Liver (tissue), 9 donors: ENCODE results near the gene EZR. TPM values are rescaled to one million over a fixed set of nuclear protein-coding genes. Genes with fewer than 3 reads are reported as not detected.

Source experiments
- DNase-seq: peaks from one replicate; pipeline ENCODE4 v3.0.0-alpha.2; 2017; ENCODE audit warnings: low spot score
- H3K27ac ChIP-seq, 2 donors: one replicate each; pipeline ENCODE4 v1.7.0; 2013; ENCODE audit warnings: inconsistent platforms in 2 of 2, low read length in 2 of 2, control low read depth in 1 of 2, low read depth in 1 of 2, mild to moderate bottlenecking in 1 of 2
- H3K27me3 ChIP-seq, 4 donors: one replicate each; pipeline versions ENCODE4 v1.6.1 to v1.7.0; 2013; ENCODE audit warnings: low read length in 3 of 4, inconsistent platforms in 1 of 4, mild to moderate bottlenecking in 1 of 4, moderate library complexity in 1 of 4; ENCODE audit not compliant: control insufficient read depth in 4 of 4, insufficient read depth in 4 of 4
- H3K36me3 ChIP-seq, 4 donors: one replicate each; pipeline versions ENCODE4 v1.6.1 to v1.7.0; 2013; ENCODE audit warnings: low read length in 3 of 4, mild to moderate bottlenecking in 3 of 4, low read depth in 1 of 4, moderate library complexity in 1 of 4; ENCODE audit not compliant: control insufficient read depth in 4 of 4, insufficient read depth in 3 of 4
- H3K4me1 ChIP-seq, 4 donors: one replicate each; pipeline versions ENCODE4 v1.6.1 to v1.7.0; 2013; ENCODE audit warnings: low read length in 3 of 4, mild to moderate bottlenecking in 3 of 4, moderate library complexity in 1 of 4; ENCODE audit not compliant: control insufficient read depth in 4 of 4, insufficient read depth in 4 of 4
- H3K4me3 ChIP-seq, 3 donors: one replicate each; pipeline versions ENCODE4 v1.6.1 to v1.7.0; 2013; ENCODE audit warnings: low read length in 3 of 3, control low read depth in 1 of 3, low read depth in 1 of 3, mild to moderate bottlenecking in 1 of 3
- H3K9ac ChIP-seq, 2 donors: one replicate each; pipeline ENCODE4 v1.7.0; 2013; ENCODE audit warnings: low read length in 2 of 2, mild to moderate bottlenecking in 2 of 2, moderate library complexity in 2 of 2, control low read depth in 1 of 2, low read depth in 1 of 2
- H3K9me3 ChIP-seq, 4 donors: one replicate each; pipeline versions ENCODE4 v1.6.1 to v1.7.0; 2013; ENCODE audit warnings: low read length in 3 of 4; ENCODE audit not compliant: control insufficient read depth in 4 of 4
- EGR1 ChIP-seq, 2 donors: IDR thresholded peaks; 2 replicates each; pipeline ENCODE4 v1.6.1; 2016 to 2018; ENCODE audit warnings: antibody characterized with exemption in 2 of 2, low read depth in 2 of 2
- FOXA1 ChIP-seq: IDR thresholded peaks from 2 replicates; pipeline ENCODE4 v1.6.1; 2016; ENCODE audit warnings: antibody characterized with exemption
- FOXA2 ChIP-seq: IDR thresholded peaks from 2 replicates; pipeline ENCODE4 v1.6.1; 2016; ENCODE audit warnings: antibody characterized with exemption
- HNF4A ChIP-seq, 2 donors: conservative IDR thresholded peaks; 2 replicates each; pipeline ENCODE4 v1.6.1; 2016; ENCODE audit warnings: antibody characterized with exemption in 2 of 2, mild to moderate bottlenecking in 2 of 2
- HNF4G ChIP-seq: IDR thresholded peaks from 2 replicates; pipeline ENCODE4 v1.6.1; 2016; ENCODE audit warnings: antibody characterized with exemption
- JUND ChIP-seq, 2 donors: IDR thresholded peaks; 2 replicates each; pipeline ENCODE4 v1.6.1; 2016; ENCODE audit warnings: antibody characterized with exemption in 2 of 2
- NR2F2 ChIP-seq: IDR thresholded peaks from 2 replicates; pipeline ENCODE4 v1.6.1; 2016; ENCODE audit warnings: antibody characterized with exemption
- RAD21 ChIP-seq, 2 donors: IDR thresholded peaks; 2 replicates each; pipeline ENCODE4 v1.6.1; 2016; ENCODE audit warnings: antibody characterized with exemption in 2 of 2, mild to moderate bottlenecking in 2 of 2
- RXRA ChIP-seq, 2 donors: IDR thresholded peaks; 2 replicates each; pipeline ENCODE4 v1.6.1; 2017 to 2018; ENCODE audit warnings: antibody characterized with exemption in 2 of 2, mild to moderate bottlenecking in 1 of 2
- SP1 ChIP-seq: IDR thresholded peaks from 2 replicates; pipeline ENCODE4 v1.6.1; 2018; ENCODE audit warnings: antibody characterized with exemption, mild to moderate bottlenecking
- TAF1 ChIP-seq: conservative IDR thresholded peaks from 2 replicates; pipeline ENCODE4 v1.6.1; 2016; ENCODE audit warnings: antibody characterized with exemption, mild to moderate bottlenecking
- YY1 ChIP-seq: IDR thresholded peaks from 2 replicates; pipeline ENCODE4 v1.6.1; 2016; ENCODE audit warnings: antibody characterized with exemption, mild to moderate bottlenecking
- WGBS: extraction: QIAGEN DNeasy Blood & Tissue Kit; methylation state at CpG from one replicate; pipeline ENCODE4 v1.1.7; 2013; 5-methylcytosine and 5-hydroxymethylcytosine counted together
- polyA plus RNA-seq, 2 donors: library from polyadenylated mRNA; stranded (reverse) in 1 of 2; unstranded in 1 of 2; fragments of 200-250 nt in 1 of 2; fragments of >200 nt in 1 of 2; fragmentation: Nextera tagmentation in 1 of 2; extraction: Ambion mirVana in 1 of 2; gene quantifications; one replicate each; pipeline versions ENCODE4 v1.2.1 to v1.2.3, GENCODE V29; 2013 to 2015
- total RNA-seq, 2 donors: library from RNA; depleted of rRNA; stranded (reverse); fragments of >200 nt; gene quantifications; one replicate each; pipeline ENCODE4 v1.2.3, GENCODE V29; 2014
- TF ChIP-seq, protein P1 (sequence below): IDR thresholded peaks from 2 replicates; pipeline ENCODE4 v1.6.1; 2016; ENCODE audit warnings: antibody characterized with exemption
- TF ChIP-seq, protein P2 (sequence below): IDR thresholded peaks from 2 replicates; pipeline ENCODE4 v1.6.1; 2016; ENCODE audit warnings: antibody characterized with exemption, mild to moderate bottlenecking
- donor health status: healthy.
- donor health status: healthy.
- donor health status: healthy.
- donor health status: healthy.
- donor health status: healthy.

The EZR gene
- total and polyA plus RNA-seq, 4 donors = 22.0 to 35.4 (median 25.4) TPM

DNA sequence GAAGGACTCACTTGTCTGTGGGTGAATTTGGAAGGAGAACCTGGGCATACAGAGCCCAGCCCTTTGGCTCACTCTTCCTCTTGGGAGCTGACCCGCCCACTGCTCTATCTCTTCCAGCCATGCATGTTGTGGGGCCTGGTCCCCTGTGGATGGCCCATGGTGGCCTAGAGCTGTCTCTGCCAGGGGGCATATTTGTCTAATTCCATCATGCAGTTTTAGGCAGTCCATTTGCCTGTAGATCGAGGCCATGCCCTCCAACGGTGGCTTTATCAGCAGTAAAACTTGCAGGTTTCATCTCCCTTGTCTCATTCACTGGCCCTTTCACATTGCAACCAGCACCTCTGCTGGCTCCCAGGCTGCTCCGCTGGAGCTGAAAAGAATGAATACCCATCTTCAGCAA, 12.9 kb upstream of the EZR start:
- no peaks in the 10 kb centered on the region for H3K9me3 ChIP-seq
- WGBS = 90% methylated on average over 4 of the region's 4 CpGs
- no peak overlapping the region for H3K4me3 ChIP-seq
- DNase-seq = peak; percentile 60
- no peak overlapping the region for H3K27ac ChIP-seq
- H3K4me1 ChIP-seq = peaks cover 0 to 14% (median 1%) of the 10 kb centered on the region in 4 donors
- H3K27me3 ChIP-seq = no peaks in the 10 kb centered on the region
- no peaks in the 10 kb centered on the region for H3K36me3 ChIP-seq
- TF ChIP-seq TAF1 (no peak), HNF4G (no peak), NR2F2 (no peak), HNF4A (conservative IDR thresholded peaks at IDR 0.05) (no peak), SP1 (no peak), JUND (IDR thresholded peaks at IDR 0.05) (no peak)
- H3K9ac ChIP-seq = no peak overlapping the region

DNA sequence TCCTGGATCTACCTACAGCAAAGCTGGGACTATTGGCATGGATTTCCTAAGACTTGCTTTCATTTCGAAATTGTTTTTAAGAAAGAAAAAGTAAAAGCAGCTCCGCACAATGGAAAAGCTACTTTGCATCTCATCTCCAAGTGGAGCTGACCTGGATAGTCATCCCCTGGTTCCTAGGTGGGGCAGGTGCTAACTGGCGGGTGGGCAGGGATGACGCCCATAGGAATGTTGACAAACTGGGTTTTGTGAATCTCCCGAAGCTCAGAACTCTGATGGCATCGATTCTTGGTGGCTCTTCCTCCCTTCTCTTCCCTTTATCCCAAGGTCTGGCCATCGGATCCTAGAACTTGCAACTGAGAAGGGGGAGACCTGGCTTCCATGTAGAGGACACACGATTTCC, 12.4 kb upstream of the EZR start:
- Histone ChIP-seq H3K27ac (no peak overlapping the region), H3K4me3 (no peak overlapping the region), H3K9ac (no peak overlapping the region), H3K4me1 (peaks cover 0 to 14% (median 1%) of the 10 kb centered on the region in 4 donors), H3K36me3 (no peaks in the 10 kb centered on the region), H3K9me3 (no peaks in the 10 kb centered on the region), H3K27me3 (no peaks in the 10 kb centered on the region)
- TF ChIP-seq HNF4A (conservative IDR thresholded peaks at IDR 0.05) (no peak), RAD21 (IDR thresholded peaks at IDR 0.05) (no peak), FOXA2 (no peak), YY1 (no peak), SP1 (no peak)
- 94% methylated on average over 8 of the region's 8 CpGs for WGBS
- no peak for DNase-seq

DNA sequence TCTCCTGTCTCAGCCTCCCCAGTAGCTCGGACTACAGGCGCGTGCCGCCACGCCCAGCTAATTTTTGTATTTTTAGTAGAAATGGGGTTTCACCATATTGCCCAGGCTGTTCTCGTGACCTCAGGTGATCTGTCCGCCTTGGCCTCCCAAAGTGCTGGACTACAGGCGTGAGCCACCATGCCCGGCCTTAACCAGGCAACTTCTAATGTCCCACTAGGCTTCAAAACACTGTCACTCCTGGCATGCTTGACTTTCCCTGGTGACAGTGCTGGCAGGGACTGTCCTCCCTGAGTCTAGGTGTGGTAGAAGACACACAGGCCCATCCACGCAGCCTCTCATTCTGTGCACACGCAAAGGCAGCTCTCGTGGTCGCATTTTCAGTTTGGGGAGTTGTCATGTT, 11.6 kb upstream of the EZR start:
- H3K27ac ChIP-seq = no peak overlapping the region

More for the DNA sequence above, 11.6 kb upstream of the EZR start:
- H3K9me3 ChIP-seq = no peaks in the 10 kb centered on the region
- H3K4me1 ChIP-seq = peaks cover 0 to 12% (median under 1%) of the 10 kb centered on the region in 4 donors
- 98% methylated on average over 13 of the region's 13 CpGs for WGBS
- no peaks in the 10 kb centered on the region for H3K27me3 ChIP-seq
- TF ChIP-seq HNF4G (no peak), JUND (IDR thresholded peaks at IDR 0.05) (no peak), EGR1 (IDR thresholded peaks at IDR 0.05; ENCODE audit: low read depth in 2 of 2) (no peak), SP1 (no peak), TAF1 (no peak), FOXA2 (no peak), RXRA (IDR thresholded peaks at IDR 0.05) (no peak), FOXA1 (no peak), RAD21 (IDR thresholded peaks at IDR 0.05) (no peak), HNF4A (conservative IDR thresholded peaks at IDR 0.05) (no peak)
- TF ChIP-seq, protein P1, sequence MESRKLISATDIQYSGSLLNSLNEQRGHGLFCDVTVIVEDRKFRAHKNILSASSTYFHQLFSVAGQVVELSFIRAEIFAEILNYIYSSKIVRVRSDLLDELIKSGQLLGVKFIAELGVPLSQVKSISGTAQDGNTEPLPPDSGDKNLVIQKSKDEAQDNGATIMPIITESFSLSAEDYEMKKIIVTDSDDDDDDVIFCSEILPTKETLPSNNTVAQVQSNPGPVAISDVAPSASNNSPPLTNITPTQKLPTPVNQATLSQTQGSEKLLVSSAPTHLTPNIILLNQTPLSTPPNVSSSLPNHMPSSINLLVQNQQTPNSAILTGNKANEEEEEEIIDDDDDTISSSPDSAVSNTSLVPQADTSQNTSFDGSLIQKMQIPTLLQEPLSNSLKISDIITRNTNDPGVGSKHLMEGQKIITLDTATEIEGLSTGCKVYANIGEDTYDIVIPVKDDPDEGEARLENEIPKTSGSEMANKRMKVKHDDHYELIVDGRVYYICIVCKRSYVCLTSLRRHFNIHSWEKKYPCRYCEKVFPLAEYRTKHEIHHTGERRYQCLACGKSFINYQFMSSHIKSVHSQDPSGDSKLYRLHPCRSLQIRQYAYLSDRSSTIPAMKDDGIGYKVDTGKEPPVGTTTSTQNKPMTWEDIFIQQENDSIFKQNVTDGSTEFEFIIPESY = no peak
- TF ChIP-seq, protein P2, sequence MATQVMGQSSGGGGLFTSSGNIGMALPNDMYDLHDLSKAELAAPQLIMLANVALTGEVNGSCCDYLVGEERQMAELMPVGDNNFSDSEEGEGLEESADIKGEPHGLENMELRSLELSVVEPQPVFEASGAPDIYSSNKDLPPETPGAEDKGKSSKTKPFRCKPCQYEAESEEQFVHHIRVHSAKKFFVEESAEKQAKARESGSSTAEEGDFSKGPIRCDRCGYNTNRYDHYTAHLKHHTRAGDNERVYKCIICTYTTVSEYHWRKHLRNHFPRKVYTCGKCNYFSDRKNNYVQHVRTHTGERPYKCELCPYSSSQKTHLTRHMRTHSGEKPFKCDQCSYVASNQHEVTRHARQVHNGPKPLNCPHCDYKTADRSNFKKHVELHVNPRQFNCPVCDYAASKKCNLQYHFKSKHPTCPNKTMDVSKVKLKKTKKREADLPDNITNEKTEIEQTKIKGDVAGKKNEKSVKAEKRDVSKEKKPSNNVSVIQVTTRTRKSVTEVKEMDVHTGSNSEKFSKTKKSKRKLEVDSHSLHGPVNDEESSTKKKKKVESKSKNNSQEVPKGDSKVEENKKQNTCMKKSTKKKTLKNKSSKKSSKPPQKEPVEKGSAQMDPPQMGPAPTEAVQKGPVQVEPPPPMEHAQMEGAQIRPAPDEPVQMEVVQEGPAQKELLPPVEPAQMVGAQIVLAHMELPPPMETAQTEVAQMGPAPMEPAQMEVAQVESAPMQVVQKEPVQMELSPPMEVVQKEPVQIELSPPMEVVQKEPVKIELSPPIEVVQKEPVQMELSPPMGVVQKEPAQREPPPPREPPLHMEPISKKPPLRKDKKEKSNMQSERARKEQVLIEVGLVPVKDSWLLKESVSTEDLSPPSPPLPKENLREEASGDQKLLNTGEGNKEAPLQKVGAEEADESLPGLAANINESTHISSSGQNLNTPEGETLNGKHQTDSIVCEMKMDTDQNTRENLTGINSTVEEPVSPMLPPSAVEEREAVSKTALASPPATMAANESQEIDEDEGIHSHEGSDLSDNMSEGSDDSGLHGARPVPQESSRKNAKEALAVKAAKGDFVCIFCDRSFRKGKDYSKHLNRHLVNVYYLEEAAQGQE = no peak
- no peak for DNase-seq
- no peak overlapping the region for H3K4me3 ChIP-seq
- no peak overlapping the region for H3K9ac ChIP-seq
- no peaks in the 10 kb centered on the region for H3K36me3 ChIP-seq
